SJCRH30 (cell line): Measurements from ENCODE around the gene SV2B. TPM values are rescaled to one million over a fixed set of nuclear protein-coding genes. Genes with fewer than 3 reads are reported as not detected.

Experiments
- DNase-seq, 2 experiments: peaks; one replicate each; pipeline ENCODE4 v3.0.0-alpha.2; 2015 to 2020
- H3K27ac ChIP-seq: fragments of 250-450 bp; sonication (Bioruptor Pico); 2 replicates; pipeline ENCODE4 v1.5.1; 2020; ENCODE audit warnings: mild to moderate bottlenecking, moderate library complexity
- H3K27me3 ChIP-seq: fragments of 250-450 bp; sonication (Bioruptor Pico); 2 replicates; pipeline ENCODE4 v1.5.1; 2020; ENCODE audit warnings: mild to moderate bottlenecking, moderate library complexity
- H3K36me3 ChIP-seq: fragments of 250-450 bp; sonication (Bioruptor Pico); 2 replicates; pipeline ENCODE4 v1.5.1; 2020; ENCODE audit warnings: mild to moderate bottlenecking, moderate library complexity
- H3K4me1 ChIP-seq: fragments of 250-450 bp; sonication (Bioruptor Pico); 2 replicates; pipeline ENCODE4 v1.5.1; 2020; ENCODE audit warnings: mild to moderate bottlenecking, moderate library complexity
- H3K4me3 ChIP-seq: fragments of 250-450 bp; sonication (Bioruptor Pico); 2 replicates; pipeline ENCODE4 v1.5.1; 2020; ENCODE audit warnings: mild to moderate bottlenecking, moderate library complexity
- H3K9me3 ChIP-seq: fragments of 250-450 bp; sonication (Bioruptor Pico); replicated peaks from 2 replicates; pipeline ENCODE4 v1.5.1; 2020; ENCODE audit warnings: mild to moderate bottlenecking, moderate library complexity
- total RNA-seq: library from RNA; depleted of rRNA; stranded (reverse); fragments of >200 nt; shearing (Covaris generic); gene quantifications from 2 replicates; pipeline ENCODE4 v1.2.3, GENCODE V29; 2014

SV2B gene
- total RNA-seq, 1 experiment from 2014 or later, result not detected

- DNase-seq, result no peak
- H3K27me3 ChIP-seq, result peaks cover 7% of the 10 kb centered on the region
- no peaks in the 10 kb centered on the region for H3K9me3 ChIP-seq
- no peaks in the 10 kb centered on the region for H3K4me1 ChIP-seq
- no peaks in the 10 kb centered on the region for H3K36me3 ChIP-seq
- no peak overlapping the region for H3K4me3 ChIP-seq
- H3K27ac ChIP-seq, result no peak overlapping the region
Measured at GRCh38 chr15:91117375-91117774, 17.3 kb downstream of the SV2B start.

GRCh38 chr15:91118817-91119590, 18.9 kb downstream of the SV2B start:
- Histone ChIP-seq H3K27me3 (peaks cover 7% of the 10 kb centered on the region), H3K36me3 (no peaks in the 10 kb centered on the region), H3K4me3 (no peak overlapping the region), H3K4me1 (no peaks in the 10 kb centered on the region), H3K9me3 (no peaks in the 10 kb centered on the region), H3K27ac (no peak overlapping the region)
- DNase-seq, result no peak

DNA sequence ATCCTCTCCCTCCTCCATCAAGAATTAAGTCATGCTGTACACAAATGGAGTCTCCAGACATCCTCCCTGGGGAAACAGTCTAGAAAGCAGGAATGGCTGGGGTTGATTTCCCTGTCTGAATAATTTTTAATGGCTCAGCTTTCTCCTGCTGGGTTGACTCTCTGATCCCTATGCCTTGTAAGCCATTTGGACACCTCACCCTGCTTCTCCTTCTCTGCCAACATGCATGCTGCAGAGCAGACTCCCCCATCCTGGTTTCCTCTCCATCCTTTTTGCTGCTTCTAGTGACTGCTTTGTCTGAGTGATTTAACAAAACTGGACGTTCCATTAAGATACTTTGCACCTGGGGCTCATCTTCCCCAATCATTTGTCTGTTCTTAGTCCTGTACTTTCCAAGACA, 22.2 kb downstream of the SV2B start:
- H3K9me3 ChIP-seq, result no peaks in the 10 kb centered on the region
- DNase-seq, result no peak
- H3K36me3 ChIP-seq, result no peaks in the 10 kb centered on the region
- peaks cover 9% of the 10 kb centered on the region; the same call in 1 of the 2 replicates for H3K27me3 ChIP-seq
- no peak overlapping the region for H3K4me3 ChIP-seq
- H3K27ac ChIP-seq, result no peak overlapping the region
- H3K4me1 ChIP-seq, result no peaks in the 10 kb centered on the region

- DNase-seq, result no peak
- Histone ChIP-seq H3K9me3 (no peaks in the 10 kb centered on the region), H3K27me3 (peaks cover 11% of the 10 kb centered on the region), H3K4me3 (no peak overlapping the region), H3K36me3 (no peaks in the 10 kb centered on the region), H3K27ac (no peak overlapping the region), H3K4me1 (no peaks in the 10 kb centered on the region)
Measured at GRCh38 chr15:91124132-91124531, 24.1 kb downstream of the SV2B start.

GRCh38 chr15:91125162-91125561, 25.1 kb downstream of the SV2B start:
- Histone ChIP-seq H3K27ac (no peak overlapping the region), H3K9me3 (no peaks in the 10 kb centered on the region), H3K4me3 (no peak overlapping the region), H3K36me3 (no peaks in the 10 kb centered on the region), H3K27me3 (peaks cover 13% of the 10 kb centered on the region), H3K4me1 (no peaks in the 10 kb centered on the region)
- no peak for DNase-seq

DNA sequence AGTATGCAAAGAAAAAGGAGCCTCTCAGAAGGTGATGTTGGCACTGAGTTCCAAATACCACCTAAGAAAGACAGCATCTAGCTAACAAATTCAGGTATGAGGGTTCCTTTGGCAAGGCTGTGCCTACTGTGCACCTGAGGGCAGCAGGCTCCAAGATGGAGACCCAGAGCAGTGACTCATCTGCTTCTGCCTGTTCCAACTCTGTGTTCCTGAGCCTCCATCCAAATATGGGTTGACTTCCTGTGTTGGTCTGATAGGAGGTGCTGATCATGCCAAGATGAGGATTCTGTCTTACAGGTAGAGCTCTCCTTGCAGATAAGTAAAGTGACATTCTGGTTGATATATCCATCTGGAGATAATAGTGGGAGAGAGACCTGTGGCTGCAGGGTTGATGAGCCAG, 26.0 kb downstream of the SV2B start:
- Histone ChIP-seq H3K4me1 (no peaks in the 10 kb centered on the region), H3K4me3 (no peak overlapping the region), H3K27me3 (peaks cover 19% of the 10 kb centered on the region), H3K36me3 (no peaks in the 10 kb centered on the region), H3K27ac (no peak overlapping the region), H3K9me3 (no peaks in the 10 kb centered on the region)
- no peak for DNase-seq

- Histone ChIP-seq H3K4me3 (no peak overlapping the region), H3K4me1 (no peaks in the 10 kb centered on the region), H3K9me3 (no peaks in the 10 kb centered on the region), H3K27ac (no peak overlapping the region), H3K27me3 (peaks cover 19% of the 10 kb centered on the region), H3K36me3 (no peaks in the 10 kb centered on the region)
- DNase-seq, result no peak
Measured at GRCh38 chr15:91127236-91127955, 27.3 kb downstream of the SV2B start.

DNA sequence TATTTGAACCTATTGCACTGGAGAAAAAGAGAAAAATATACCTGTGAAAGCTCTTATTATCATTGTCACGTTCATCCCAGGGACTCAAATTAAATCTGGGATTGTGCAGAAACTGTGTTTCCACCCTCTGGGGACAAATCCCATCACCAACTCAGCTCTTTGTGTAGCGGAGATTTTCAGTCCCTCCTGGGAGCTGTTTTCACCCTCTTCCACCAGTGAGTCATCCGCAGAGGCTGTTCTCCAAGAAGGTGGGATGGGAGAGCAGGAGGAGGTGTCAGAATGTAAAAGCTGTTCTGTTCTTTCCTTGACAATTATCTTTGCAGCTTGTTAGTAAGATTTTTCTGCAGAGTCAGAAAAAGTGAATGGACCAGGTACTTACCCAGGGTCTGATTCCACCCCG, 28.0 kb downstream of the SV2B start:
- no peaks in the 10 kb centered on the region for H3K4me1 ChIP-seq
- H3K36me3 ChIP-seq, result no peaks in the 10 kb centered on the region
- H3K27me3 ChIP-seq, result peaks cover 19% of the 10 kb centered on the region
- H3K9me3 ChIP-seq, result no peaks in the 10 kb centered on the region
- DNase-seq, result no peak
- no peak overlapping the region for H3K4me3 ChIP-seq
- H3K27ac ChIP-seq, result no peak overlapping the region

GRCh38 chr15:91129436-91129835, 29.4 kb downstream of the SV2B start:
- no peak for DNase-seq
- no peaks in the 10 kb centered on the region for H3K36me3 ChIP-seq
- H3K4me3 ChIP-seq, result no peak overlapping the region
- H3K27ac ChIP-seq, result no peak overlapping the region
- no peaks in the 10 kb centered on the region for H3K4me1 ChIP-seq
- no peaks in the 10 kb centered on the region for H3K9me3 ChIP-seq
- H3K27me3 ChIP-seq, result peaks cover 19% of the 10 kb centered on the region

- Histone ChIP-seq H3K9me3 (no peaks in the 10 kb centered on the region), H3K4me1 (no peaks in the 10 kb centered on the region), H3K4me3 (no peak overlapping the region), H3K27me3 (peaks cover 20% of the 10 kb centered on the region), H3K36me3 (no peaks in the 10 kb centered on the region), H3K27ac (no peak overlapping the region)
- no peak for DNase-seq
Measured at GRCh38 chr15:91132079-91132478, 32.0 kb downstream of the SV2B start.

- H3K36me3 ChIP-seq, result no peaks in the 10 kb centered on the region
- DNase-seq, result no peak
- H3K4me3 ChIP-seq, result no peak overlapping the region
- no peak overlapping the region for H3K27ac ChIP-seq
- H3K9me3 ChIP-seq, result no peaks in the 10 kb centered on the region
- H3K4me1 ChIP-seq, result no peaks in the 10 kb centered on the region
- peaks cover 16% of the 10 kb centered on the region for H3K27me3 ChIP-seq
Measured at GRCh38 chr15:91133511-91133910, 33.5 kb downstream of the SV2B start.

GRCh38 chr15:91135201-91136130, 35.4 kb downstream of the SV2B start:
- H3K4me3 ChIP-seq, result no peak overlapping the region
- H3K27me3 ChIP-seq, result peaks cover 10% of the 10 kb centered on the region
- no peaks in the 10 kb centered on the region for H3K36me3 ChIP-seq
- H3K9me3 ChIP-seq, result no peaks in the 10 kb centered on the region
- no peak overlapping the region for H3K27ac ChIP-seq
- no peaks in the 10 kb centered on the region for H3K4me1 ChIP-seq
- no peak for DNase-seq

GRCh38 chr15:91136386-91136923, 36.4 kb downstream of the SV2B start:
- Histone ChIP-seq H3K27ac (no peak overlapping the region), H3K27me3 (peaks cover 7% of the 10 kb centered on the region; the same call in 1 of the 2 replicates), H3K4me3 (no peak overlapping the region), H3K4me1 (no peaks in the 10 kb centered on the region), H3K36me3 (no peaks in the 10 kb centered on the region), H3K9me3 (no peaks in the 10 kb centered on the region)
- DNase-seq, result no peak

GRCh38 chr15:91140601-91141000, 40.5 kb downstream of the SV2B start:
- no peak overlapping the region for H3K4me3 ChIP-seq
- H3K27me3 ChIP-seq, result peaks cover 4% of the 10 kb centered on the region; the same call in 1 of the 2 replicates
- no peaks in the 10 kb centered on the region for H3K4me1 ChIP-seq
- DNase-seq, result no peak
- no peaks in the 10 kb centered on the region for H3K36me3 ChIP-seq
- H3K27ac ChIP-seq, result no peak overlapping the region
- no peaks in the 10 kb centered on the region for H3K9me3 ChIP-seq
